HL-60 (cell line): ENCODE measurements around the gene DPYSL4.

Source experiments
- GABPA ChIP-seq: IDR thresholded peaks from 2 replicates; pipeline ENCODE4 v1.6.1; 2012; ENCODE audit warnings: low read depth
- SPI1 ChIP-seq: IDR thresholded peaks from 2 replicates; pipeline ENCODE4 v1.6.1; 2012; ENCODE audit warnings: low read depth, mild to moderate bottlenecking, borderline replicate concordance
- TF ChIP-seq, protein P1 (sequence below): IDR thresholded peaks from one replicate; pipeline ENCODE4 v1.5.1; 2011; ENCODE audit warnings: low read length, control low read depth, inconsistent platforms; ENCODE audit not compliant: insufficient read depth
- TF ChIP-seq, protein P2 (sequence below): IDR thresholded peaks from 2 replicates; pipeline ENCODE4 v1.6.1; 2012; ENCODE audit warnings: low read depth; ENCODE audit not compliant: insufficient replicate concordance

DNA sequence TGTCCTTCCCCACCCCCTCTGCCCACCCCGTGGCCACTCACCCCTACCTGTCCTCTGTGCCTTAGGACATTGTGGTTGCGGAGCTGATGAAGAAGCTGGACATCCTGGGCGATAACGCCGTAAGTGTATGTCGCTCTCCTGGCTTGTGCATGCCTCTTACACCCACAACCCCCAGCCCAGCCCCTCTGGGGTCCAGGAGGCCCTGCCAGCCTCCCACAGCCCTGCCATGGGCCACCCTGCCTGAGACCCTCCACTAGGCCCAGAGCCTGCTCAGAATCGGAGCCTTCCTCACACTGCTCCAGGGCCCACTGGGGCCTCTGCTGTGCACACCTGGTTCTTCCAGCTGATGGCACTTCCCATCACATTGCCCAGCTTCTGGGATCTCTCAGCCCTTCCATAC is 36.8 kb upstream of the DPYSL4 start:
- TF ChIP-seq, protein P1, sequence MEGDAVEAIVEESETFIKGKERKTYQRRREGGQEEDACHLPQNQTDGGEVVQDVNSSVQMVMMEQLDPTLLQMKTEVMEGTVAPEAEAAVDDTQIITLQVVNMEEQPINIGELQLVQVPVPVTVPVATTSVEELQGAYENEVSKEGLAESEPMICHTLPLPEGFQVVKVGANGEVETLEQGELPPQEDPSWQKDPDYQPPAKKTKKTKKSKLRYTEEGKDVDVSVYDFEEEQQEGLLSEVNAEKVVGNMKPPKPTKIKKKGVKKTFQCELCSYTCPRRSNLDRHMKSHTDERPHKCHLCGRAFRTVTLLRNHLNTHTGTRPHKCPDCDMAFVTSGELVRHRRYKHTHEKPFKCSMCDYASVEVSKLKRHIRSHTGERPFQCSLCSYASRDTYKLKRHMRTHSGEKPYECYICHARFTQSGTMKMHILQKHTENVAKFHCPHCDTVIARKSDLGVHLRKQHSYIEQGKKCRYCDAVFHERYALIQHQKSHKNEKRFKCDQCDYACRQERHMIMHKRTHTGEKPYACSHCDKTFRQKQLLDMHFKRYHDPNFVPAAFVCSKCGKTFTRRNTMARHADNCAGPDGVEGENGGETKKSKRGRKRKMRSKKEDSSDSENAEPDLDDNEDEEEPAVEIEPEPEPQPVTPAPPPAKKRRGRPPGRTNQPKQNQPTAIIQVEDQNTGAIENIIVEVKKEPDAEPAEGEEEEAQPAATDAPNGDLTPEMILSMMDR = no peak
- no peak for TF ChIP-seq GABPA
- no peak for TF ChIP-seq SPI1
- TF ChIP-seq, protein P2, sequence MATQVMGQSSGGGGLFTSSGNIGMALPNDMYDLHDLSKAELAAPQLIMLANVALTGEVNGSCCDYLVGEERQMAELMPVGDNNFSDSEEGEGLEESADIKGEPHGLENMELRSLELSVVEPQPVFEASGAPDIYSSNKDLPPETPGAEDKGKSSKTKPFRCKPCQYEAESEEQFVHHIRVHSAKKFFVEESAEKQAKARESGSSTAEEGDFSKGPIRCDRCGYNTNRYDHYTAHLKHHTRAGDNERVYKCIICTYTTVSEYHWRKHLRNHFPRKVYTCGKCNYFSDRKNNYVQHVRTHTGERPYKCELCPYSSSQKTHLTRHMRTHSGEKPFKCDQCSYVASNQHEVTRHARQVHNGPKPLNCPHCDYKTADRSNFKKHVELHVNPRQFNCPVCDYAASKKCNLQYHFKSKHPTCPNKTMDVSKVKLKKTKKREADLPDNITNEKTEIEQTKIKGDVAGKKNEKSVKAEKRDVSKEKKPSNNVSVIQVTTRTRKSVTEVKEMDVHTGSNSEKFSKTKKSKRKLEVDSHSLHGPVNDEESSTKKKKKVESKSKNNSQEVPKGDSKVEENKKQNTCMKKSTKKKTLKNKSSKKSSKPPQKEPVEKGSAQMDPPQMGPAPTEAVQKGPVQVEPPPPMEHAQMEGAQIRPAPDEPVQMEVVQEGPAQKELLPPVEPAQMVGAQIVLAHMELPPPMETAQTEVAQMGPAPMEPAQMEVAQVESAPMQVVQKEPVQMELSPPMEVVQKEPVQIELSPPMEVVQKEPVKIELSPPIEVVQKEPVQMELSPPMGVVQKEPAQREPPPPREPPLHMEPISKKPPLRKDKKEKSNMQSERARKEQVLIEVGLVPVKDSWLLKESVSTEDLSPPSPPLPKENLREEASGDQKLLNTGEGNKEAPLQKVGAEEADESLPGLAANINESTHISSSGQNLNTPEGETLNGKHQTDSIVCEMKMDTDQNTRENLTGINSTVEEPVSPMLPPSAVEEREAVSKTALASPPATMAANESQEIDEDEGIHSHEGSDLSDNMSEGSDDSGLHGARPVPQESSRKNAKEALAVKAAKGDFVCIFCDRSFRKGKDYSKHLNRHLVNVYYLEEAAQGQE = no peak
